Astrocyte of the spinal cord (primary cell): Measurements from ENCODE around the gene VANGL2.
A peak's percentile ranks its signal among the peaks of the same experiment; 100 is the strongest.

ENCODE experiments used
- DNase-seq: peaks from one replicate; pipeline ENCODE4 v3.0.0; 2011; ENCODE audit warnings: low read depth, low spot score
- H3K4me3 ChIP-seq: 2 replicates; pipeline ENCODE4 v1.5.1; 2011; ENCODE audit warnings: low read depth, mild to moderate bottlenecking, low read length, moderate library complexity
- CTCF ChIP-seq: IDR thresholded peaks from 2 replicates; pipeline ENCODE4 v1.5.1; 2012; ENCODE audit warnings: low read depth, mild to moderate bottlenecking, low read length, inconsistent platforms
- in situ Hi-C: cut with HindIII; loops from 2 replicates; pipeline ENCODE4 v1.10.0; 2017; ENCODE audit warnings: low sequenced_read_pairs

Gene VANGL2

GRCh38 chr1:160410406-160411005 lies 10.1 kb downstream of the VANGL2 start:
- TF ChIP-seq CTCF, result no peak
- no peak overlapping the region for H3K4me3 ChIP-seq
- peak; percentile 30 for DNase-seq
- in situ Hi-C loops, result no loop called here

DNA sequence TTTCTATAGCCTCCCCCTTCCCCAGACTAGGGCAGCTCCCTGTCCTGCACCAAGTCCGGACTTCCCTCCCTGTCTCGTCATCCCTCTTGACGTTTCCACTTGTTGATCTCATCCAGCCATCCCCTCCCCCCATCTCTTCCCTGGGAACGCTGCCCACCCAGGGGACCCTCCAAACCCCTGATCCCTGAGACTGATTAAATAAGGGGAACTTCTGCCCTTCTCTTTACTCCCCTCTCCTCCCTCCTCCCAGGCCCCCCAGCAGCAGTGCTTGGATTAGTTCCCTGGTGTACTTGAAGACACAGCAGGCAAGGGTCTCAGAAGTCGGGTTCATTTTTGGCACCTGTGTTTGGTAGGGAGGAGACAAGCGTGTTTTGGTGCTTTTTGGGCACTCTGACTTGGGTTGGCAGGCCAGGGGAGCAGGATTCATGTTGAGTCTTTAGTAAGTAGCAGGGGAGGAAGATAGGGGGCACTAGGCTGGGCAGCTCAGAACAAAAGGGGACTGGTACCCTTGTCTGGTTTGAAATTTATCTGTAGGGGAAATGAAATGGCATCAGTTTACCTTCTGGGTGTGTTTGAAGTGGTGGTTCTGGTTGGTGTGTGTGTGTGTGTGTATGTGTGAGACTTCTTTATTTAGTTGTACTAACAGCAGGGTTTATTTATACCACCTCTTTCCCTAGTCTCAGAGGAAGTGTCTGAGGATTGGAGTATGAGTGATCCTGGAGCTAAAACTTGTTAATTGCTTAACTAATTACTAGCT lies 11.1 kb downstream of the VANGL2 start:
- in situ Hi-C loops, result no loop called here
- H3K4me3 ChIP-seq, result no peak overlapping the region
- TF ChIP-seq CTCF, result no peak
- no peak for DNase-seq

DNA sequence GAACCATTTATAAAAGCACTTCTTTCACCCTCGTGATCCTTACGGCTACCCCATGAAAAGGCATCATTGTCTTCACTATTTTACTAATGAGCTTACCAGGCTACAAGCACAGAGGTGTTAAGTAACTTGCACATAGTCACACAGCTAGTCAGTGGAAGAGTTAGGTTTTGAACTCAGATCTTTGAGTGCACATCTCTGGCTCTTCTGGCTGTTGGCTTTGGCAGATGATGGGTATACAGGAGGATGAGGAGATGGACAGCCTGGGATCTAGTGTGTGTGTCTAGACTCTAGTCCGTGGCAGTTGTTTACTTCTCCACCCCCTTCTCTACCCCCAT lies 11.6 kb downstream of the VANGL2 start:
- in situ Hi-C loops, result no loop called here
- DNase-seq, result no peak
- no peak overlapping the region for H3K4me3 ChIP-seq
- TF ChIP-seq CTCF, result no peak

DNA sequence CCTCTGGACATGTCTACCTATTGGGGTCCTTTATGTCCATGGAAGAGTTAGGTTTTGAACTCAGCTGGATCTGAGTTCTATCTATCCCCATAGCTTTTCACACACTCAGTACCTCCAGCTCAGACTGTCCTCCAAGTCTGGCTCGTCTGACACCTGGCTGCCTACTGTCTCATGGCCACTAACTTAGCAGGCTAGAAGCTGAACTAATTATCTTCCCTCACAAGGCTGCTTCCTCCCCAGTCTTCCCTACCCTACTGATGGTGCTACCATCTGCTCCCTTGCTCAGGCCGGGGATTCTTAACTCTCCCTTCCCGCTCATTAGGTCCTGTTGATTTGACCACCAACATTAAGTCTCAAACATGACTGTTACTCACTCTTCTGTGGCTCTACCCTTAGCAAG lies 13.4 kb downstream of the VANGL2 start:
- in situ Hi-C loops, result no loop called here
- H3K4me3 ChIP-seq, result no peak overlapping the region
- no peak for DNase-seq
- no peak for TF ChIP-seq CTCF

- H3K4me3 ChIP-seq, result no peak overlapping the region
- no peak for TF ChIP-seq CTCF
- in situ Hi-C loops, result no loop called here
- DNase-seq, result no peak
Measured at GRCh38 chr1:160414881-160415280, 14.5 kb downstream of the VANGL2 start.

DNA sequence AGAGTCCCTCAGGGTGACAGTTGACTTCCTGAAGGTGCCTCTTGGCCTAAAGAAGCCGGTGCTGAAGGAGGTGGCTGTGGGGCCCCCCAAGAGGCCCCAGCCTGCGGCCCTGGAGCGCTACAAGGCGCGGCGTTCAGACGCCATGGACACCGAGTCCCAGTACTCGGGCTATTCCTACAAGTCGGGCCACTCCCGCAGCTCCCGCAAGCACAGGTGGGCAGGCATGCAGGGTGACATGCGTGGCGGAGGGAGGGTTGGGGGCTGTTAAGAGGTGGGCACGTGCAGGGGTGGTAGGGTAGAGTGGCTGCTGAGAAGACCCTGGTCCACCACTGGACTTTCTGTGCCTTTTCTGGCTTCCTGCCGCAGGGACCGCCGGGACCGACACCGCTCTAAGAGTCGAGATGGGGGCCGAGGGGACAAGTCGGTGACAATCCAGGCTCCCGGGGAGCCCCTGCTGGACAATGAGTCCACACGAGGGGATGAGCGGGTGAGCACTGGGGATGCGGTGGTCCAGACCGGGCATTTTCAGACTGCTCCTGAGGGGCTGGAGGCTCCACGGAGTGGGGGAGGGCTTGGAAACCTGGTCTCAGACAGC lies 15.4 kb downstream of the VANGL2 start:
- no peak overlapping the region for H3K4me3 ChIP-seq
- no peak for DNase-seq
- no peak for TF ChIP-seq CTCF
- in situ Hi-C loops, result no loop called here
